ENCODE results near the gene CRMP1.

Gene CRMP1

DNA sequence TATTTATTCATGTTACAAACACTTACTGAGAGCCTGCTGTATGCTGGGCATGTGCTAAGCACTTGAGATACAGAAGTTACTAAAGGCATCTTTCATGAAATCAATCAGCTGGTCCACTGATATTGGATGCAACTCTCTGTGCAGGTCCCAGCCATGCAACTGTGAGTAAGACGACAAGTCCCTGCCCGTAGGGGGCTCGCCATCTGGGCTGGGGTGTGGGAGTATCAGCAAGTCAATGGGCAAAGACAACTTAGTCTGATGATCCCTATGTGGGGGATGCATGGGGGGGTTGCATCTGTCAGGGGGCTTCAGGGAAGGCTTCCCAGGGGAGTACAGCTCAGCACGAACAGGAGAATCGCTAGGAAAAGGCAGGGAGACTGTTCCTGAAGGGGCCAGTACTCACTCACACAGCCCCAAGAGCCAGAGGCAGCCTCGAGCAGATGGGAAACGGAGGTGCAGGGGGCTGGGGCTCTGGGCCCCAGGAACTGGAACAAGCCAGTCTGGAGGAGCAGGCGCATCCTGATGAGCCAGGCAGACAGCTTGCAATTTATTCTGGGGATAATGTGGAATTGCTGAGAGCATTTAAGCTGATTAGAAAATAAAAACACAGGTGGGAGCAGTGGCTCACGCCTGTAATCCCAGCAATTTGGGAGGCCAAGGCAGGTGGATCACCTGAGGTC, 40.2 kb downstream of the CRMP1 start:
- in situ Hi-C loops (cut with HindIII; ENCODE audit: low sequenced_read_pairs) = no loop called here
- DNase-seq (ENCODE audit: low read depth, low spot score) = no peak
- H3K4me3 ChIP-seq (ENCODE audit: low read depth, low read length) = no peak overlapping the region
- TF ChIP-seq, protein P1, sequence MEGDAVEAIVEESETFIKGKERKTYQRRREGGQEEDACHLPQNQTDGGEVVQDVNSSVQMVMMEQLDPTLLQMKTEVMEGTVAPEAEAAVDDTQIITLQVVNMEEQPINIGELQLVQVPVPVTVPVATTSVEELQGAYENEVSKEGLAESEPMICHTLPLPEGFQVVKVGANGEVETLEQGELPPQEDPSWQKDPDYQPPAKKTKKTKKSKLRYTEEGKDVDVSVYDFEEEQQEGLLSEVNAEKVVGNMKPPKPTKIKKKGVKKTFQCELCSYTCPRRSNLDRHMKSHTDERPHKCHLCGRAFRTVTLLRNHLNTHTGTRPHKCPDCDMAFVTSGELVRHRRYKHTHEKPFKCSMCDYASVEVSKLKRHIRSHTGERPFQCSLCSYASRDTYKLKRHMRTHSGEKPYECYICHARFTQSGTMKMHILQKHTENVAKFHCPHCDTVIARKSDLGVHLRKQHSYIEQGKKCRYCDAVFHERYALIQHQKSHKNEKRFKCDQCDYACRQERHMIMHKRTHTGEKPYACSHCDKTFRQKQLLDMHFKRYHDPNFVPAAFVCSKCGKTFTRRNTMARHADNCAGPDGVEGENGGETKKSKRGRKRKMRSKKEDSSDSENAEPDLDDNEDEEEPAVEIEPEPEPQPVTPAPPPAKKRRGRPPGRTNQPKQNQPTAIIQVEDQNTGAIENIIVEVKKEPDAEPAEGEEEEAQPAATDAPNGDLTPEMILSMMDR (IDR thresholded peaks at IDR 0.05; ENCODE audit: low read depth, low read length) = no peak

GRCh38 chr4:5851637-5852301, 41.1 kb downstream of the CRMP1 start:
- DNase-seq (ENCODE audit: low read depth, low spot score) = no peak
- TF ChIP-seq, protein P1 (IDR thresholded peaks at IDR 0.05; ENCODE audit: low read depth, low read length) = no peak
- in situ Hi-C loops (cut with HindIII; ENCODE audit: low sequenced_read_pairs) = no loop called here
- no peak overlapping the region for H3K4me3 ChIP-seq (ENCODE audit: low read depth, low read length)

GRCh38 chr4:5845035-5845905, 47.6 kb downstream of the CRMP1 start:
- DNase-seq (ENCODE audit: low read depth, low spot score) = no peak

DNA sequence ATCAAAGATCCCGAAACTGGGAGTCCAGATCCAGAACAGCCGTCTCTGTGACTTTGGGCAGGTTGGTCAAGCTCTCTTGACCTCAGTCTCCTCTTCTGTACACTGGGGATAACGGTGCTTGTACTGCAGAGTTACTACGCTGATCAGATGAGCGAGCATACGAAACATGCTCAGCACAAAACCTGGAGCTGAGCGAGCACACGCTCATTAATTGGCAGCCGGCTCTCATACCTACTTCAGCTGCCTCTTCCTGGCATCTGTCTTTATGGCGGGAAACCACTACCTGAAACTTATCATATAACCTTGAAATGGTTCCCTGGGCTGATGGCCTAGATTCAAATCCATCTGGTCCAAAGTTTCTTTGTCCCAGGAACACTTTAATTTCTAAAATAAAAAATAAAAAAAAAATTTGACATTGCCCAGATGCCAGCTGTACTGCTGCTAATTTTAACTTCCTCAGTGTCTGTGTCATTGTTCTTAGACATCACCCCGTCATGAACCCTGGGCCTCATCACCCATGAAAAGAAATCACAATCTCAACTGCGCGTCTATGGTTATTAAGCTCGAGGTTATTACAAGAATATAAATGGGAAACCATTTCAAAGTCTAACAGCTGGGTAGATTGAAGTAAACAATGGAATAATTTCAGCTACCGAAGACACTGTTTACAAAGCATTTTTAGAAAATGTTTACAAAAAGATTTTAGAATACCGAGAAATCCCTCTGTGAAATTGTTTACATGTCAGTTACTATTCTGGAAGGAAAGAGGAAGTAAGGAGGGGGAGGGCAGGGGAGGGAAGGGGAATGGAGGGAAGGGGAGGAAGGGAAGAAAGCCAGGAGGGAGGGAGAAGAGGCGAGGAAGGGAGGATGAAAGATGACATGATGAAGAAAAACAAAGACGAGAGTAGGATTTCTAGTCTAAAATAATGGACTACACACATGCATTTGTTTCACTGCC, 49.0 kb downstream of the CRMP1 start:
- TF ChIP-seq, protein P1 (IDR thresholded peaks at IDR 0.05; ENCODE audit: low read depth, low read length) = no peak
- no peak overlapping the region for H3K4me3 ChIP-seq (ENCODE audit: low read depth, low read length)
- no peak for DNase-seq (ENCODE audit: low read depth, low spot score)
- in situ Hi-C loops (cut with HindIII; ENCODE audit: low sequenced_read_pairs) = no loop called here

More at GRCh38 chr4:5845035-5845905, 47.6 kb downstream of the CRMP1 start:
- TF ChIP-seq, protein P1 (IDR thresholded peaks at IDR 0.05; ENCODE audit: low read depth, low read length) = no peak
- in situ Hi-C loops (cut with HindIII; ENCODE audit: low sequenced_read_pairs) = no loop called here
- H3K4me3 ChIP-seq (ENCODE audit: low read depth, low read length) = no peak overlapping the region

DNA sequence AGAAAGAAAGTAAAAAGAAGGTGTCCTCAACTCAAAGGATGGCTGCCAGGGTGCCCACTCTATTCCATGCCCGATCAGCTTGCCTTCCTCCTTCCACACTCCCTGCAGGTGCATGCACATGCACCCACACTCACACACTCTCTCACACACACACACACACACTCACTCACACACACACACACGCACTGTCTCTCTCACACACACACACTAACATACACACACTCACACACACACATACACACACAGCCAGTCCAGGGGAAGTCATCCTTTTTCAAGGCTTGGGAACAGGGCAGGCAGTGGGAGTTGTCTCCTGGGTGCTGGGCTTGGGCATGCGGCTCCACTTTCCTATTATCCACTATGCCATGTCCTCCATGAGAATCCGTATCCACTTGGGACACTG, 50.4 kb downstream of the CRMP1 start:
- in situ Hi-C loops (cut with HindIII; ENCODE audit: low sequenced_read_pairs) = no loop called here
- no peak overlapping the region for H3K4me3 ChIP-seq (ENCODE audit: low read depth, low read length)
- DNase-seq (ENCODE audit: low read depth, low spot score) = no peak
- TF ChIP-seq, protein P1 (IDR thresholded peaks at IDR 0.05; ENCODE audit: low read depth, low read length) = no peak

Data from astrocyte of the spinal cord (primary cell).